IMR-90 (cell line): ENCODE results near the gene CD244. TPM values are rescaled to one million over a fixed set of nuclear protein-coding genes. Genes with fewer than 3 reads are reported as not detected.
"Not testable (repeated sequence)": the region's sequence is repeated elsewhere in the genome, so short reads cannot be mapped to it uniquely, and the experiment has no call there.

Experiments
- ATAC-seq: fragments of 200-7000 bp; cut with Tn5 transposase; 2 replicates; pipeline ENCODE4 v1.9.1; 2020; ENCODE audit warnings: low read depth, mild to moderate bottlenecking, moderate library complexity
- BruUV-seq: library from RNA; stranded (reverse); fragments of 400-500 nt; replicated peaks from 2 replicates; lab custom pipeline; 2021; lab: Mats Ljungman, UMichigan
- CTCF ChIA-PET: fragments of 300-600 bp; formaldehyde crosslinking; extraction: SDS; loops from one replicate; lab custom pipeline; 2021; ENCODE audit warnings: antibody characterized with exemption; lab: Yijun Ruan, JAX
- POLR2A ChIA-PET: fragments of 300-600 bp; sonication (Branson Sonifier 250); formaldehyde crosslinking; loops from one replicate; lab custom pipeline; 2022; ENCODE audit warnings: antibody characterized with exemption; ENCODE audit not compliant: unreplicated experiment; lab: Charles Lee
- DNase-seq: peaks from one replicate; pipeline ENCODE4 v3.0.0; 2013
- H2AFZ ChIP-seq: replicated peaks from 2 replicates; pipeline ENCODE3; 2013; ENCODE audit warnings: low read length, mild to moderate bottlenecking; ENCODE audit not compliant: poor library complexity
- H2AK5ac ChIP-seq: 2 replicates; pipeline ENCODE4 v1.6.1; 2013; ENCODE audit warnings: low read depth, low read length, inconsistent platforms
- H2AK9ac ChIP-seq: replicated peaks from 2 replicates; pipeline ENCODE3; 2013; ENCODE audit warnings: mild to moderate bottlenecking, low read depth, low read length, moderate library complexity; ENCODE audit not compliant: poor library complexity
- H2BK120ac ChIP-seq: 2 replicates; pipeline ENCODE4 v1.6.1; 2013; ENCODE audit warnings: low read depth, low read length, inconsistent platforms
- H2BK15ac ChIP-seq: 3 replicates; pipeline ENCODE4 v1.6.1; 2013; ENCODE audit warnings: low read depth, low read length, inconsistent platforms
- H2BK20ac ChIP-seq: 2 replicates; pipeline ENCODE4 v1.6.1; 2013; ENCODE audit warnings: low read depth, mild to moderate bottlenecking, inconsistent platforms, low read length, moderate library complexity
- H2BK5ac ChIP-seq: 2 replicates; pipeline ENCODE4 v1.6.1; 2013; ENCODE audit warnings: mild to moderate bottlenecking, low read depth, low read length, inconsistent platforms; ENCODE audit not compliant: poor library complexity, severe bottlenecking
- H3K14ac ChIP-seq: replicated peaks from 2 replicates; pipeline ENCODE4 v1.6.1; 2013; ENCODE audit warnings: low read depth, low read length, inconsistent platforms
- H3K18ac ChIP-seq: 2 replicates; pipeline ENCODE4 v1.6.1; 2013; ENCODE audit warnings: low read depth, low read length, control low read depth
- H3K23ac ChIP-seq: 2 replicates; pipeline ENCODE4 v1.6.1; 2013; ENCODE audit warnings: low read depth, low read length, inconsistent platforms
- H3K27ac ChIP-seq: 2 replicates; pipeline ENCODE4 v1.5.1; 2013; ENCODE audit warnings: mild to moderate bottlenecking, control low read depth, low read length; ENCODE audit not compliant: insufficient read depth
- H3K27me3 ChIP-seq: 2 replicates; pipeline ENCODE4 v1.6.1; 2013; ENCODE audit warnings: low read length; ENCODE audit not compliant: control insufficient read depth, insufficient read depth
- H3K36me3 ChIP-seq: 2 replicates; pipeline ENCODE4 v1.6.1; 2013; ENCODE audit warnings: low read length, mixed read lengths; ENCODE audit not compliant: control insufficient read depth, insufficient read depth
- H3K4ac ChIP-seq: 2 replicates; pipeline ENCODE4 v1.6.1; 2013; ENCODE audit warnings: low read depth, low read length, inconsistent platforms
- H3K4me1 ChIP-seq: 2 replicates; pipeline ENCODE4 v1.6.1; 2013; ENCODE audit warnings: low read length, mixed read lengths; ENCODE audit not compliant: control insufficient read depth, insufficient read depth
- H3K4me2 ChIP-seq: 2 replicates; pipeline ENCODE4 v1.6.1; 2013; ENCODE audit warnings: low read depth, mild to moderate bottlenecking, control low read depth, low read length, moderate library complexity
- H3K4me3 ChIP-seq: 2 replicates; pipeline ENCODE4 v1.5.1; 2013; ENCODE audit warnings: low read depth, mild to moderate bottlenecking, control low read depth, low read length, moderate library complexity; ENCODE audit not compliant: insufficient read depth
- H3K56ac ChIP-seq: 2 replicates; pipeline ENCODE4 v1.6.1; 2013; ENCODE audit warnings: low read length, inconsistent platforms; ENCODE audit not compliant: insufficient read depth; ENCODE audit errors: extremely low read depth
- H3K79me1 ChIP-seq, 2 experiments: 2 replicates each; pipeline ENCODE4 v1.6.1; 2013; ENCODE audit warnings: low read length in 2 of 2, inconsistent platforms in 1 of 2, low read depth in 1 of 2
- H3K9ac ChIP-seq: 2 replicates; pipeline ENCODE4 v1.6.1; 2013; ENCODE audit warnings: low read depth, low read length, control low read depth
- H3K9me1 ChIP-seq: 2 replicates; pipeline ENCODE4 v1.6.1; 2013; ENCODE audit warnings: low read length, inconsistent platforms; ENCODE audit not compliant: insufficient read depth
- H3K9me3 ChIP-seq: 2 replicates; pipeline ENCODE4 v1.6.1; 2013; ENCODE audit warnings: low read length; ENCODE audit not compliant: control insufficient read depth, insufficient read depth
- H4K20me1 ChIP-seq: 2 replicates; pipeline ENCODE4 v1.6.1; 2013; ENCODE audit warnings: low read length, inconsistent platforms; ENCODE audit not compliant: insufficient read depth
- H4K5ac ChIP-seq: 2 replicates; pipeline ENCODE4 v1.6.1; 2013; ENCODE audit warnings: mild to moderate bottlenecking, low read depth, low read length, control low read depth
- H4K8ac ChIP-seq, 2 experiments: 2 replicates each; pipeline ENCODE4 v1.6.1; 2013; ENCODE audit warnings: low read depth in 2 of 2, low read length in 2 of 2, control low read depth in 1 of 2, inconsistent platforms in 1 of 2
- H4K91ac ChIP-seq: 2 replicates; pipeline ENCODE4 v1.6.1; 2013; ENCODE audit warnings: low read depth, low read length, inconsistent platforms; ENCODE audit not compliant: insufficient read depth
- WGBS, 2 experiments: methylation state at CpG; one replicate each; pipeline versions ENCODE4 v1.1.5 to v1.1.7; 2013; ENCODE audit warnings: missing lambda C conversion rate in 2 of 2; ENCODE audit not compliant: insufficient read length in 1 of 2; ENCODE audit errors: extremely low coverage in 2 of 2; 5-methylcytosine and 5-hydroxymethylcytosine counted together
- dilution Hi-C: fragments of 300-500 bp; cut with HindIII; formaldehyde crosslinking; loops from one replicate; pipeline ENCODE4 v1.14.3; 2018; ENCODE audit warnings: low sequenced_read_pairs; ENCODE audit not compliant: unreplicated experiment
- in situ Hi-C: fragments of 300-500 bp; cut with MboI; formaldehyde crosslinking; loops from 3 replicates; pipeline ENCODE4 v1.14.3; 2019; ENCODE audit warnings: low sequenced_read_pairs, inconsistent platforms, mixed read lengths
- intact Hi-C: fragments of 100-400 bp; cut with micrococcal nuclease; formaldehyde crosslinking; loops from 2 replicates; pipeline ENCODE4 v1.10.0; 2022
- polyA plus RNA-seq, 3 experiments: library from polyadenylated mRNA; depleted of rRNA; stranded (reverse); fragments of >200 nt; gene quantifications; 2 replicates each; pipeline ENCODE4 v1.2.3, GENCODE V29; 2012; ENCODE audit warnings: low replicate concordance in 1 of 3
- total RNA-seq: library from RNA; depleted of rRNA; stranded (reverse); fragments of >200 nt; gene quantifications from 2 replicates; pipeline ENCODE4 v1.2.3, GENCODE V29; 2012

CD244 gene
- total and polyA plus RNA-seq, 2 of the 4 experiments (the other 2 are of a cell fraction) = not detected

- H2BK20ac ChIP-seq, H3K79me1 ChIP-seq, H3K14ac ChIP-seq, H4K91ac ChIP-seq, H3K23ac ChIP-seq, H2BK120ac ChIP-seq, H2BK5ac ChIP-seq, H3K27ac ChIP-seq, H3K4me1 ChIP-seq, H3K18ac ChIP-seq, ATAC-seq, H3K9me1 ChIP-seq, H2AK5ac ChIP-seq, BruUV-seq, H3K4me2 ChIP-seq, intact Hi-C loops, H2AK9ac ChIP-seq, POLR2A ChIA-PET, H2BK15ac ChIP-seq, H2AFZ ChIP-seq, H3K4ac ChIP-seq, H3K9me3 ChIP-seq, H3K4me3 ChIP-seq, H4K5ac ChIP-seq, H3K9ac ChIP-seq, H3K56ac ChIP-seq, dilution Hi-C loops, DNase-seq, CTCF ChIA-PET, in situ Hi-C loops, H3K27me3 ChIP-seq, H3K36me3 ChIP-seq, H4K8ac ChIP-seq, H4K20me1 ChIP-seq: not testable (repeated sequence)
- WGBS, 2 experiments = no CpG with 5 or more reads among the region's 18 CpGs
Measured at GRCh38 chr1:160894368-160895135, 31.9 kb upstream of the CD244 start.
